ENCODE measurements around the gene ISM1.
A peak's percentile ranks its signal among the peaks of the same experiment; 100 is the strongest.
"Not testable (repeated sequence)": the region's sequence is repeated elsewhere in the genome, so short reads cannot be mapped to it uniquely, and the experiment has no call there.

Gene ISM1

DNA sequence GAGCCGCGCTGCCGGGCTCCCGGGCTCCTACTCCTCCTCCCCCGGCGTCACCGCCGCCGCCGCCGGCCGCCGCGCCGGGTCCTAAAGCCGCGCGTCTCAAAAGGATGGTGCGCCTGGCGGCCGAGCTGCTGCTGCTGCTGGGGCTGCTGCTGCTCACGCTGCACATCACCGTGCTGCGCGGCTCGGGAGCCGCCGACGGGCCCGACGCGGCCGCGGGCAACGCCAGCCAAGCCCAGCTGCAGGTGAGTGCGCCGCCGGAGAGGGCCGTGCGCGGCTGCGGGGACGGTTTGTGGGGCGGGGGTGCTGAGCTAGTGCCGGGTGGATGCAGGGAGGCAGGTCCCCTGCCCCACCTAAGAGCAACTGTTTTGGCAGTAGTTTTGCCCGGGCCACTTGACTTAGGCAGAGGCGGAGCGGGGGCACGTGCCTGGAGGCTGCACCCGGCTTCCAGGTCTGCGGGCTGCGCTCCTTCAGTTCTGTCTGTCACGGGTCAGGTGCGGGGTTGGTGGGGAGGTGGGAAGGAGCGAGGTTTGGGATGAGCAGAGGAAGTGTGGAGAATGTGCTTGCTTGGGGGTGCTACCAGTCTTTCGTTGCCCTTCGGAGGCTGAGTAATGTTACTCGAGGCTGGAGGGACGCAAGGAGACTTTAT lies 722 bp downstream of the ISM1 start:
- DNase-seq = peak in 1 of 2 donors; percentile 26

DNA sequence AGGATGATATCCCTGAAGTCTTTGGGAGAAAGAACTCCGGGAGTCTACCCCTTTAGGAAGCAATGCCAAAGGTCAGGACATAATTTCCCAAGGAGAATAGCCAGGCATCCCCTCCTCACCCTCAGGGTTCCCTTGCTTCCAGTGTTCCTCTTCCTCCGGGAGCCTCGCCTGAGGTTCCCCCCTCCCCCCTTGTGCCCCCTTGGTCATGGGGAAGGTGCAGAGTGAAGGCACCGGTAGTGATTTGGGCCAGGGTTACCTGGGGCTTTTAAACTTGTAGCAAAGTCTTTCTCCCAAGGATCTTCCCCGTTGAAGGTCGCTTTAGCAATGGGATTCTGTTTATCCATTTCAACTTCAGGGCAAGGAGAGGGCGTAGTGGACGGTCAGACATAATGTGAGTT lies 1.2 kb downstream of the ISM1 start:
- DNase-seq = no peak

DNA sequence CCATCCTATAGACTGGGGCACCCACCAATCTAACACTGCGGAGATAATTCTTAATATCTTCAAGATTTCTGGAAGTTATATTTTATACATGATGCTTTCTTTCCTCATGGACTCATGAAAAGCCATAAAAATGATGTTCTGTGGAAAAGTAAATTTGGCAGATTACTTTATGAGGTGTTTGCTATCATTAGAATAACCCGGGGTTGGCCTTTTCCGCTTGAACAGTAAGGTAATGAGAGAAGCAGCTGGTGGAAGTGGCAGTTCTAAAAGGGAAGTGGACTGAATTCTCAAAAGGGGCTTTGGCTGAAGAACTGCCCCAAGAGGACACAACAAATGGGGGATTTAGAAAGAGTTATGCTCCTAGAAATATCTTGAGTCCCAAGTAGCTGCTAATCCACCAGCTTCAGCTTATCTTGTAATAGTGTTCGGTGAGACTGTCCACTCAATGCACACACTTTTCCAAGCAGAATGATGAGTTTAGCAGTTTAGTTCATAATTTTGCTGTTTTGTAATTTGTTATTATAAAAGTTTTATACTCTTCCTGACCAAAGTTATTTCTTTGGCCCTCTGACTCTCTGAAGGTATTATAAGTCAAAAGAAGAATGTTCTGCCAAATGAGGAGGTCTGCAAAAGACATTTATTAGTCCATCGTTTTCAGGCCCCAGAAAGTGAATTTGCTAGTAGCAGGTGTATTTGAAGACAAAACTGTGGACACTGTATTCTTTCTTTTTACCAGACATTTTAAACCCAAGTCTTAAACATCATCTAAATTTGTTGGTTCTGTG lies 2.9 kb downstream of the ISM1 start:
- DNase-seq = no peak

DNA sequence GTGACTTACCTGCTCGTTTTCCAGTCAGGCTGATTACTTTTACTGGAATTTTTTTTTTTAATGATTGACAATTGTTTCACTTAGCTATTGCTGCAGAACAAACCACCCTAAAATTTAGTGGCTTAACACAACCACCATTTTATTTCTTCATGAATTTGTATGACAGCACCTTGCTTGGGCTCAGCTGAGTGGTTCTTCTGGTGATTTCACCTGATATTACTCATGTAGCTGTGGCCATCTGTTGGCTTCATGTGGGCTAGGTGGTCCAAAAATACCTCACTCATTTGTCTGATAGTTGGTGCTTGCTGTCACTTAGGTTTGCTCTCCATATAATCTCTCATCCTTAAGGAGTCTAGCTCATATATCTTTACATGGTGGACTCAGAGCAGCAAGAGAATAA lies 5.3 kb downstream of the ISM1 start:
- DNase-seq = no peak

DNA sequence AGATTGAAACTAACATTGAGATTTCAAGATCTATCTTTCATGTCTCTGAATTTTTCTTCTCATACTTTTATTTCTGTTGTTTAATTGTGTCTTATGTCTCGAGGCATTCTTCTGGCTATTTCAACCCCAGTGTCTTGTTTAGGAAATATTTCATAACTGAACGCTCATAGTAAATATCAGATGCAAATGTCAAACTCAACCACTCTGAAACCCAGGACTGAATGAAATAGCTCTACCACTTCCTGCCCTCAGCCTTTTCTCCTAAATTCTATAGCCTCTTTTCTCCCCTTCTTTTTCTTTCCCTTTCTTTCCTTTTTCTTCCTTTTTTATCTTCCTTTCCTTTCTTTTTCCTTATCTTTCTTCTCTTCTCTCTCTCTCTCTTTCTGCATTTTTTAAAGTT lies 7.7 kb downstream of the ISM1 start:
- DNase-seq = no peak

DNA sequence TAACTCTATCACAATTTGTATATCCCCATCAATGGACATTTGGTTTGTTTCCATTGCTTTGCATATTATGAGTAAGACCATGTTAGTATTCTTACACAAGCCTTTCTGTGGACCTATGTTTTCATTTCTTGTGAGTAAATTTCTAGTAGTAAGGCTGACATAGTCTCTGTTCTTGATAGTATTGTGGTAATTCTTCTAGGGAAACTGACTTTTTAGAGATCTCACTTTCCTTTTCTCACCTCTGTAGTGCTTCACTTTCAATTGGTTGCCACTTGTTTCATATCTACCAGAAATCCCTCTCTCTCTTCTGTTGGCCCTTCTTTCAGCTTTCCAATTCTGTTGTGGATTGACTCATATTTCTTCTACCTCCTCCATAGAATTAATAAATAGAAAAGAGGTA lies 8.5 kb downstream of the ISM1 start:
- DNase-seq = no peak

DNA sequence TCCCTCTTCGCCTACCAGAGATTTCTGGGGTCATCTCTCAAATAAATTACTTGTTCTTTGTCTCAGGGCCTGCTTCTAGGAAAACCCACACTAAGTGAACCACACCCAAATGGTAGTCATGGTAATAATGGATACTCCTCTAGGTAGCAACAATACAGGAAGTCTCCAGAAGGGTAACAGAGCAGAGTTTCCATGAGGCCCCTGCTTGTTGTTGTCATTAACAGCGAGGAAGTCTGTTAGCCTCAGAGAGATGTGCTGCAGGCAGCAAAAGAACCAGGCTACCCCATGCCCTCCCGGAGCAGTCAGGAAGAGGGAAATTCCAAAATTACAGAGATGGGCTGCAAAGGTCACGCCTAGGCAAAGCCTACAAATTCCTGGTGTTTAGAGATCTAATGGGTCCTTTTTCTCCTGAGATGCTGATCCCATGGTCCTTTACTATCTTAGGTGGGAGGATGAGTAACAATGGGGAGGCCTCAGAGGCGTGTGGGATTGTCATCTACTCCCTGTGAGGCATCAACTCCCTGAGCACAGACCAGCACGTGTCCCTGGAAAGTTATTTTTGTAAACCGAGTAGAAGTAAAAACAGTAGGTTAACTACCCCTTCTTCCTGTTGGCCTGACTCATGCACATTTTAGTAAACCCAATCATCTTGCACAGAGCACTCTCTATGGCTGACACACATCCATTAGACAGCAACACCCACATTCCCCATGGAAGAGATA lies 10.1 kb downstream of the ISM1 start:
- DNase-seq = no peak

DNA sequence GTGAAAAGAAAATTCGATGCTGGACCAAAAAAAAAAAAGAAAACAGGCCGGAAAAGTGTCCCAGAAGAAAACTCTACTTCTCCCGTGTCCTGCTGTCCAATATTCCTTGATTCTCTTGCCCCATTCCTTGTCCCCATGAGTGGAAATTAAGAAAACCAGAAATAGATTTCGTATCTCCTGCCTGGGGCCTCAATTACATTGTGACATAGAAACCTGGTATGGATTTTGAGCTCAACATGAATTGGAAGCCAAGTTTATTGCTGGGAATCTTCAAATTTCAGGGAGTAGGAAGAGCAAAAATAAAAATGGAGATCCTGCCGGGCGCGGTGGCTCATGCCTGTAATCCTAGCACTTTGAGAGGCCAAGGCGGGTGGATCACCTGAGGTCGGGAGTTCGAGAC lies 11.9 kb downstream of the ISM1 start:
- DNase-seq = no peak

DNA sequence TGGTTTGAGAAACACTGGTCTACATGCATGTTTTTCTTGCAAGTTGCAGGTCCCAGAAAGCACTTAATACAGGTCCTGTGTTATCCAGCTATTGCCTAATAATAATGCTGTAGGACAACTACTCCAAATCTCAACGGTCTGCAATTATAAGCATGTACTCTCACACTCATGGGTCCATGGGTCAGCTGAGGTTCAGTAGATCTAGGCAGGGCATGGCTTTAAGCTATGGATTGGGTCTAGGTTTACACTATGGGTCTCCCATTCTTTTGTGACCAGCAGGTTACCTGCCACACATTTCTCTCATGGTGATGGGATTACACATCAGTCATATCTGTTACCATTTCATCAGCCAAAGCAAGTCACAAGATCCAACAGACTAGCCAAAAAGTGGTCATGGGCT lies 13.9 kb downstream of the ISM1 start:
- no peak for DNase-seq

DNA sequence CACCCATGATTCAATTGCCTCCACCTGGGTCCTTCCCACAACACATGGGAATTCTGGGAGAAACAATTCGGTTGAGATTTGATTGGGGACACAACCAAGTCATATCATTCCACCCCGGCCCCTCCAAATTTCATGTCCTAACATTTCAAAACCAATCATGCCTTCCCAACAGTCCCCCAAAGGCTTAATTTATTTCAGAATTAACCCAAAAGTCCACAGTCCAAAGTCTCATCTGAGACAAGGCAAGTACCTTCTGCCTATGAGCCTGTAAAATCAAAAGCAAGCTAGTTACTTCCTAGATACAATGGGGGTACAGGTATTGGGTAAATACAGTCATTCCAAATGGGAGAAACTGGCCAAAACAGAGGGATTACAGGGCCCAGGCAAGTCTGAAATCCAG lies 15.3 kb downstream of the ISM1 start:
- not testable (repeated sequence) for DNase-seq

DNA sequence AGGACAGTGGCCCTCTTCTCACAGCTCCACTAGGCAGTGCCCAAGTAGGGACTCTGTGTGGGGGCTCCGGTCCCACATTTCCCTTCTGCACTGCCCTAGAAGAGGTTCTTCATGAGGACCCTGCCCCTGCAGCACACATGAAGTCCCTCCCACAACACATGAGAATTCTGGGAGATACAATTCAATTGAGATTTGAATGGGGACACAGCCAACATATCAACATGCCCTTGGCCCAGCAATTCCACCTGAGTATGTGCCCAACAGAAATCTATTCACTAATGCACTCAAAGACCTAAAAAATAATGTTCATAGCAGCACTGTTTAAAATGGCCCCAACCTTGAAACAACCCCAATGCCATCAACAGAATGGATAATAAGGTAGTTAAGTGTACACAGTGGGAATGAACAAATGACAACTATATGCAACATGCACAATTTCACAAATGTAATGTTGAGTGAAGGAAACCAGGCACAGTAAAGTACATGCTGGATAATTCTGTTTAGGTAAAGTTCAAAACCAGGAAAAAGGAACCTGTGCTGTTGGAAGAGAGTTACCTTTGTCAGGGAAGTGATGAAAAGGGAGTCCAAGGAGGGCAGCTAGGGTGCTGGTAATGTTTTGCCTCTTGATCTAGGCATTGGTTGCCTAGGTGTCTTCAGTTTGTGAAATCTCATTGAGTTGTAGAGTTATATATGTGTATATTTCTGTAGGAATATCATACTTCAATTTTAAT lies 16.1 kb downstream of the ISM1 start:
- DNase-seq = no peak

DNA sequence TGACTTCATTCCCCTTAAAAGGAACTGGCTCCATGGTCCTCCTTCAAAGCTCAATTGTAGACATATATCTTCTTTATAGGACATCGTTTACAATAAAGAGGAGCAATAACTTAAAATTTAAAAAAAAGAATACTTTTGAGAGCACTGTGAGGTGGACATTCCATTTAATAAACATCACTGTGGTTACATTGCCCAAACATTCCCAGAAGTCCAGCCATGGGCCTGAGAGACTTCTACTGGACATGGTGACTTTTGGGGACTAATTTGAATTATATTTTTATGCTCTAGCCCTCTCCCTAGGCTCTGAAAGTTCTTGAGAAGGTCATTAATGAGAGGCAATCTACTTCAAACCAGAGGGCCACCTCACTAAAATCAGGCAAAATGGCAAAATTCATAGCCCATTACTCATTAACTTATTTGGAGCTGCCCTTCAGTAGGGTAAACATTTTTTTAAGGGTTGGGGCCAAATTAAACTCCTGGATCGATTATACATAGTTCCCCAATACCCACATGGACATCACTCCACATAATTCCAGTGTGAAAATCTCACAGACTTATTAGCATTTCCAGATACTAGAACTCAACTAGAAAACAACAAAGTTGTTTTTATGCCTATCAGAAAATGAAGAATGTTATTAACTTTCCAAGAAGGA lies 17.1 kb downstream of the ISM1 start:
- DNase-seq = no peak

DNA sequence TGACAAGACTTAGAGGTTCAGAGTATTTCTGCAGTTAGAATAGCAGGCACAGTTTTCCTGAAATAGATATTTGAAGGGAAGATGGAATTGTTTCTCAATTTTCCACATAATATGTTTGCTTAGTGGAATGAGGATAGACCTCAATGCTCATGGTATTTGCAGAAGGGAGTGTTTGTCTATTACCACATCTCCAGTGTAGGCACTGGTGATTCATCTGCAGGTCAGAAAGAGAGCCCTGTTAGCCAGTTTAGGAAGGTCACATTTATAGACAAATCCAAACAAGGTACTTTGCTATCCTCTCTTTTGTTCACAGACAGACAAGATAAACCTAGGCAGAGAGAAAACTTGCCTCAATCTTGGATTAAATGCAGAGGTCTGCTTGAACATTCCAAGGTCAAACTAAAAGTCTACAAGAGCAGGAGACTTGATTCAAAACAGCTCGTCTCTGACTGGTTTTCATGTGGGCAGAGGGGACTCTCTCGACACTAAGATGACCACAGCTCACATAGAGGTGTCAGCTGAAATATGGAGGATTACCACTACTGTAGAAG lies 22.8 kb downstream of the ISM1 start:
- DNase-seq = no peak

DNA sequence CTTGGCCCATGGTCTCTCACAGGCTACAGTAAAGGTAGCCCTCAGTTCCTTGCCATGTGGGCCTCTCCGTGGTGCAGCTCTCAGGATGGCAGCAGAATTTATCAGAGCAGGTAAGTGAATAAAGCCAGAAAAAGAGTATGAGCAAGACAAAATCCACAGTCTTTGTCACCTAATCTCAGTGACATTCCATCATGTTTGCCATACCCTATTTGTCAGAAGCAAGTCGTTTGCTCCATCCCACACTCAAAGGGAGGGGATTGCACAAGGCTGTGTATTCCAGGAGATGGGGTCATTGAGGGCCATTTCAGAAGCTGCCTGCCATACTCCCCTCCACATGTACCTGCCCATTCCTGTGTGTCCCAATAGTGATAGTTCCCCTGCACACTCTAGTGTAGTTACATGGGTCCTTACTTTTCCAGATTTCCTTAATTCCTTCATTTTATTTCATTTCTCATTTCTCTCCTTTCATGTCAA lies 24.2 kb downstream of the ISM1 start:
- no peak for DNase-seq

DNA sequence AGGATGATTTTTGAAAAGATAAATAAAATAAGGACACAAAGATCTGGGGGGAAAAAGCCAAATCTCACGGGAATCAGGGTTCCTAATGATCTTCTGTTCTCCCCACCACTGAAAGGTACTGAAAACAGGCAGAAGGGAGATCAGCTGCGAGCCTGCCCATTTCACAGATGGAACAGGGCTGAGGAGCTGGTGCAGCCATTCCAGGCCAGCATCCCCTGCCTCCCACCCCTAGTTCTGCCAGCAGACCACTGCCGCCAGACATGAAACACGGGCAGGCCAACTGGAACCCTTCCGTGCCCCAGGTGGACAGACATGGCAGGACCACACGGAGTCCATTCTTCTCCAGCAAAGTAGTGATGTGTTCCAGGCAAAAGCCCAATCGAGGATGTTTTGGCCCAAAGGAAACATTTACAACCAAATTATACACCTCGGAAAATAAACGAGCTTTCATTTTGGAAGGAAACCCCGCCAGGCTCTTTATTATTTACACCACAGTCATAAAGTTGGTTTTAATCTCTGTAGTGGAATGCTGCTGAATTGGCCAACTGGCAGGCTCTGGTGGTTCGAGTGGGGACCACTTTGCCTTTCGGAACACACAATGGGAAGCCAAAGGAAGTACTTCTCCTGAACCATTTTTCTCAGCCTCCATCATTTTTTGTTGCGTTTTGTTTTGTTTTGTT lies 28.2 kb downstream of the ISM1 start:
- no peak for DNase-seq

DNA sequence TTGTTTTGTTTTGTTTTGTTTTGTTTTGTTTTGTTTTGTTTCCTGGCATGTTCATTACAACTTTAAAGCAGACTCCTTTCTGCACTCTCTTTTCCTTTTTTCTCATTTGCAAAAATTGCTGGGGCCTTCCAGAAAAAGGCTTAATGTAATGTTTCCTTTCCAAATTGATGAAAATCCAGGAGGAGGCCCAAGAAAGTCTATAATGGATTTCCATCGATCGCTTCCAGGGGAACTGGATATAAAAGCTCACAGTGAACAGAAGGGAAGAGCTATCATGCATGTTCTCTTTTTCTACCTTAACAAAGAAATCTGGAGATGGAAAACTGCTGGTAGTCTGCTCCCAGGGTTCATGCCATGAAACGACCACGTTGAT lies 28.7 kb downstream of the ISM1 start:
- DNase-seq = no peak

DNA sequence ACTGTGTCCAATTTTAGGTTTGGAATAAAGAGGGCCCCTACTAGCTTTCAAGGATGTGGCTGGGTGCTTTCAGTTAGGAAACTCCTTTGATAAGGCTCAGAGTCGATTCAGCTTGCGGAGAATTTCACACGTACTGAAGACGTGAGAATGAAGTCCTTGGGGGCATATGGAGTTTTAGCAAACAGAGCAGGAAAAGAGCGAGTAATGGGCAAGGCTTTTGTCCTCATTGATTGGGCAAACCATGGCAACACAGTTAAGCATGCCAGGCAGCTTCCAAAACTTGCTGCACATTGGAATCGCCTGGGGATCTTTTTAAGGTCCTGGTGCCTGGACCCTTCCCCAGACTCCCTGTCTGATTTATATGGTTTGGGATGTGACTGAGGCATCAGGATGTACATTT lies 29.2 kb downstream of the ISM1 start:
- no peak for DNase-seq

DNA sequence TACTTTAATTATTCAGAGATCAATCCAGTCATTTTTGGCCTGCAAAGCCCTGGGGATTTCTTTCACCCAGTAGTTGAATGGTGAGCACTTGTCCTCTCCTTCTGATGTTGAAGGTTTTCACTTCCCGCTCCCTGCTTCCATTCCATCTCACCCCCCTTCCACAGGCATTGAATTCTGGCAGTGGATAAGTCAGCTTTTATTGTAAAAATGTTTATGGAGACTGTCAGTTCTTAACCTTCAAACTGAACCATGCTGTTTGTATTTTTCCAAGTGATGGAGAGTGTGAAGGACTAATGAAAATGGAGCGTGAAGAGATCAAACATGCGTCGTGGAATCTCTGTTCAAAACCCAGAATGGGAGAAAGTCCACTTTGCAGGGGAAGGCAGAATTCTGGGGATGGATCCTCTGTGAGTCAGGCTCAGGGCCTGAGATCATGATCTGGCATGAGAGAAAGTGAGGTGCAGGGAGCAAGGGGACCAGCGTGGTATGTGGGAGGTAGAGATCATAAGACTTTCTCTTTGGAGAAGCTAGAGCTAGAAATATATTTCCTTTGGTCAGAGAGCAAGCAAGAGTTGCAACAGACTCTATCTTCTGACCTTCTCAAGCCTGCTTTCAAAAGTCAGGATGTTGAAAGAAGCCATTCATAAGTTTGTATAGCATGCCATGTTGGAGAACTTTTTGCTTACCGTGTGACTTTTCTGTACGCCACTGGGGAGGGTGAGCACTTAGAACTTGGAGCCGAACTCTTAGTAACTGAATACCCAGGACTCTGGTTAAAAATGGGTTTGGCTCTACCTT lies 30.2 kb downstream of the ISM1 start:
- DNase-seq = no peak

DNA sequence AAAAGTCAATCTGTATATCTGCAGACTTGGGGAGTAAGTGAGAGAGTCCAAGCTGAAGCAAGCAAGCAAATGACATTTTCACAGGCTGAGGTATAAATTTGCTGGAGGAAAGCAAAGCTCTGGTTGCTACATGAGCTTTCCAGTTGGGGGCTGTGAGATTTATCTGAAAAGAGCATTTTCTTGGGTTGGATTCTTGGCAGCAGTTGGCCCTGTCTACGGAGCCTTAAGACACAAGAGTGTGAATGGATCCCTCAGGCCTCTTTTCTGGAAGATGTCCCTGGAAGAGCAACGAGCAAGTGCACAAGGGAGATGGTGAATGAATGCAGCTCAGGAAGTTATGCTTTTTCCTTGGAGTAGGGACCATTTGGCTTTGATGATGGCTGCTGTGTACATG lies 30.8 kb downstream of the ISM1 start:
- DNase-seq = no peak

DNA sequence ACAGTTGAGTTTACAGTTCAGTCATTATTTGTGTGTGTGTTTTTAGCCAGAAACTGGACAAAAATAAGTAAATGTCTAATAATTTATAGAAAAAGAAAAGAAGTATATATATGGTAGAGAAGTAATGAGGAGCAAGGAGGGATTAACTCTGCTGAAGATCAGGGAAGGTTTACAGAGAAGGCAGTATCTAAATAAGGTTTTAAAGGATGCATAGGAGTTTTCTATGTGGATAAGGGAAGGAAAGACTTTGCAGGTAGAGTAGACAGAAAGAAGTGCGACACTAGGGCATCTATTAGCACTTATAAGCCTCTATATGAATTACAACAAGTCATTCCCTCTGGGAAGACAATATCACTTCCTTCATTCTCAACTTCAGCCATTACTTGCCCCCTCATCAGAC lies 34.3 kb downstream of the ISM1 start:
- no peak for DNase-seq

DNA sequence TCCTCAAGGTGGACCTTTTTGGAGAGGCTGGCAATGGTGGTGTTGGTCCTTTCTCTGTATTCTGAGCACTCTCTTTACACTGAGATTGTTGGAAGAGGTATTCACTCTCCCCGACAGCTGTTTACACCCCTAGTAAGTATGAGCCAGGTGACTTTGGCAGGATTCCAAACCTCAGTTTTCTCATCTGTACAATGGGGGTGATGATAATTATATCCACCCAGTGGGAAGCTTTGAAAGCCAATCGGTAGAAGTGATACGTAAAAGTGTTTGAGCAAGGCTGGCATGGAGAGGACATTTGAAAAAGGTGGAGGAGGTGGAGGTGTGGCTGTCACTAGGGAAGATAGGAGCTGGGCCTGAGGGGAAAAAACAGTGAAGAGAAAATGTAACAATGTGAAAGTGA lies 35.5 kb downstream of the ISM1 start:
- DNase-seq = no peak
